ENCODE measurements around the gene NLN. TPM values are rescaled to one million over a fixed set of nuclear protein-coding genes. Genes with fewer than 3 reads are reported as not detected.

NLN gene
- total RNA-seq, 1 experiment from 2014 or later: 34.8 TPM

DNA sequence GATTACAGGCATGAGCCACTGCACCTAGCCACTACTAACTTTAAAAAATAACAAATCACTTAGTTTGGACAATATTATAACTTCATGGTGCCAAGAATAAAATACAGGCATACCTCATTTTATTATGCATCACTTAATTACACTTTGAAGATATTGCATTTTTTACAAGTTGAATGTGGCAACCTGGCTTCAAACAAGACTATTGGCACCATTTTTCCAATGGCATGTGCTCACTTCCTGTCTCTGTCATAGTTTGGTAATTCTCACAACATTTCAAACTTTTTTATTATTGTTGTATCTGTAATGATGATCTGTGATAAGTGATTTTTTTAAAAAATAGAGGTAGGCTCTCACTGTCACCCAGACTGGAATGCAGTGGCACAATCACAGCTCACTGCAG, 154.5 kb downstream of the NLN start:
- no peaks in the 10 kb centered on the region for H3K9me3 ChIP-seq
- Mint-ChIP-seq H3K9me3 (ENCODE audit: unreplicated experiment) (peaks cover 10% of the 10 kb centered on the region), H3K4me3 (ENCODE audit: unreplicated experiment) (no peak overlapping the region), H3K27me3 (ENCODE audit: insufficient read depth, unreplicated experiment) (no peaks in the 10 kb centered on the region), H3K4me1 (ENCODE audit: low read depth, unreplicated experiment) (no peaks in the 10 kb centered on the region), H3K36me3 (ENCODE audit: insufficient read depth, unreplicated experiment) (no peaks in the 10 kb centered on the region), H3K27ac (ENCODE audit: unreplicated experiment) (no peak overlapping the region)
- ChIA-PET POLR2A (no interaction called here), CTCF (no interaction called here)
- DNase-seq: no peak
- BruUV-seq (replicated peaks): no TSS peak
- TF ChIP-seq, protein P1, sequence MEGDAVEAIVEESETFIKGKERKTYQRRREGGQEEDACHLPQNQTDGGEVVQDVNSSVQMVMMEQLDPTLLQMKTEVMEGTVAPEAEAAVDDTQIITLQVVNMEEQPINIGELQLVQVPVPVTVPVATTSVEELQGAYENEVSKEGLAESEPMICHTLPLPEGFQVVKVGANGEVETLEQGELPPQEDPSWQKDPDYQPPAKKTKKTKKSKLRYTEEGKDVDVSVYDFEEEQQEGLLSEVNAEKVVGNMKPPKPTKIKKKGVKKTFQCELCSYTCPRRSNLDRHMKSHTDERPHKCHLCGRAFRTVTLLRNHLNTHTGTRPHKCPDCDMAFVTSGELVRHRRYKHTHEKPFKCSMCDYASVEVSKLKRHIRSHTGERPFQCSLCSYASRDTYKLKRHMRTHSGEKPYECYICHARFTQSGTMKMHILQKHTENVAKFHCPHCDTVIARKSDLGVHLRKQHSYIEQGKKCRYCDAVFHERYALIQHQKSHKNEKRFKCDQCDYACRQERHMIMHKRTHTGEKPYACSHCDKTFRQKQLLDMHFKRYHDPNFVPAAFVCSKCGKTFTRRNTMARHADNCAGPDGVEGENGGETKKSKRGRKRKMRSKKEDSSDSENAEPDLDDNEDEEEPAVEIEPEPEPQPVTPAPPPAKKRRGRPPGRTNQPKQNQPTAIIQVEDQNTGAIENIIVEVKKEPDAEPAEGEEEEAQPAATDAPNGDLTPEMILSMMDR (IDR thresholded peaks at IDR 0.05; ENCODE audit: insufficient read depth in 1 of 2, low read depth in 1 of 2, low read length in 1 of 2, severe bottlenecking in 1 of 2, unreplicated experiment in 1 of 2): no peak
- H3K27me3 ChIP-seq (replicated peaks; ENCODE audit: control insufficient read depth, insufficient read depth, low read length): no peaks in the 10 kb centered on the region
- no peaks in the 10 kb centered on the region for H3K4me1 ChIP-seq
- H3K36me3 ChIP-seq (ENCODE audit: control insufficient read depth, insufficient read depth, low read length): no peaks in the 10 kb centered on the region
- intact Hi-C loops (cut with micrococcal nuclease; ENCODE audit: unreplicated experiment): no loop called here
- no peak overlapping the region for H3K4me3 ChIP-seq (ENCODE audit: low read depth, low read length)

DNA sequence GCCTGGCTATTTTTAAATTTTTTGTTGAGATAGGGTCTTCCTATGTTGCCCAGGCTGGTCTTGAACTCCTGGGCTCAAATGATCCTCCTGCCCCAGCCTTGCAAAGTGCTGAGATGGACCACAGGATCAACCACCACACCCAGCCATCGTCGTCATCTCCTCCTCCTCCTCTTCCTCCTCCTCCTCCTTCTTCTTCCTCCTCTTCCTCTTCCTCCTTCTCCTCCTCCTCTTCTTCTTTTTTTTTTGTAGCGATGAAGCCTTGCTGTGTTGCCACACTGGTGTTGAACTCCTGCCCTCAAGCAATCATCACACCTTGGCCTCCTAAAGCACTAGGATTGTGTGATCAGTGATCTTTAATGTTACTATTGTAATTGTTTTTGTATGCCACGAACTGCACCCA, 155.0 kb downstream of the NLN start:
- ChIA-PET POLR2A (no interaction called here), CTCF (no interaction called here)
- DNase-seq: no peak
- TF ChIP-seq, protein P1 (IDR thresholded peaks at IDR 0.05; ENCODE audit: insufficient read depth in 1 of 2, low read depth in 1 of 2, low read length in 1 of 2, severe bottlenecking in 1 of 2, unreplicated experiment in 1 of 2): no peak
- no peaks in the 10 kb centered on the region for H3K36me3 Mint-ChIP-seq (ENCODE audit: insufficient read depth, unreplicated experiment)
- intact Hi-C loops (cut with micrococcal nuclease; ENCODE audit: unreplicated experiment): no loop called here
- H3K27me3 ChIP-seq (replicated peaks; ENCODE audit: control insufficient read depth, insufficient read depth, low read length): no peaks in the 10 kb centered on the region
- no peaks in the 10 kb centered on the region for H3K27me3 Mint-ChIP-seq (ENCODE audit: insufficient read depth, unreplicated experiment)
- H3K4me1 Mint-ChIP-seq (ENCODE audit: low read depth, unreplicated experiment): no peaks in the 10 kb centered on the region
- no peak overlapping the region for H3K4me3 Mint-ChIP-seq (ENCODE audit: unreplicated experiment)
- no peak overlapping the region for H3K27ac Mint-ChIP-seq (ENCODE audit: unreplicated experiment)
- H3K4me1 ChIP-seq: no peaks in the 10 kb centered on the region
- BruUV-seq (replicated peaks): no TSS peak
- no peaks in the 10 kb centered on the region for H3K36me3 ChIP-seq (ENCODE audit: control insufficient read depth, insufficient read depth, low read length)
- no peak overlapping the region for H3K4me3 ChIP-seq (ENCODE audit: low read depth, low read length)
- no peaks in the 10 kb centered on the region for H3K9me3 ChIP-seq
- H3K9me3 Mint-ChIP-seq (ENCODE audit: unreplicated experiment): peaks cover 10% of the 10 kb centered on the region

Other genes with a start within 250 kb of the NLN start
- 0.23 and 0.67 TPM in 2 replicates for gene ADAMTS6, start 240.3 kb upstream of the NLN start, total RNA-seq (2022)
- 56.4 TPM in 2 replicates for gene CENPK, start 159.0 kb upstream of the NLN start, total RNA-seq (2022)
- 44.5 and 47.0 TPM in 2 replicates for gene PPWD1, start 158.9 kb upstream of the NLN start, total RNA-seq (2022)
- 11.0 and 12.0 TPM in 2 replicates for gene TRIM23, start 97.9 kb upstream of the NLN start, total RNA-seq (2022)
- gene SHLD3, start 97.2 kb upstream of the NLN start, total RNA-seq (2022): 4.3 and 4.7 TPM in 2 replicates
- 18.7 and 19.6 TPM in 2 replicates for gene TRAPPC13, start 97.2 kb upstream of the NLN start, total RNA-seq (2022)
- 12.0 and 13.0 TPM in 2 replicates for gene SGTB, start 96 bp upstream of the NLN start, total RNA-seq (2022)
- 47.2 and 48.4 TPM in 2 replicates for gene ERBIN, start 204.4 kb downstream of the NLN start, total RNA-seq (2022)